ENCODE data around the gene NLN. TPM values are rescaled to one million over a fixed set of nuclear protein-coding genes. Genes with fewer than 3 reads are reported as not detected.

NLN gene
- total RNA-seq, 4 donors from 2014 or later, result 1.6 to 16.5 (median 9.0) TPM

- in situ Hi-C loops (cut with MboI; ENCODE audit: low pct_ligation_motif_present in 1 of 4, low pct_unique_long_range_greater_than_20kb in 1 of 4, low sequenced_read_pairs in 3 of 4), result no loop called here
- DNase-seq, result no peak
- intact Hi-C loops (cut with DNase I; ENCODE audit: low total_unique reads), result no loop called here
- no peaks in the 10 kb centered on the region for H3K27me3 ChIP-seq
- no peaks in the 10 kb centered on the region for H3K9me3 ChIP-seq
- H3K4me3 ChIP-seq, result no peak overlapping the region
- H3K36me3 ChIP-seq, result no peaks in the 10 kb centered on the region
- 80 to 88% methylated on average over 4 of the region's 4 CpGs for WGBS, 2 donors (ENCODE audit: low coverage in 1 of 2)
- H3K27ac ChIP-seq, result peak overlapping the region in 1 of 4 donors; percentile 11
- TF ChIP-seq POLR2A (IDR thresholded peaks at IDR 0.05) (no peak), EP300 (IDR thresholded peaks at IDR 0.05; ENCODE audit: low read depth) (no peak), CTCF (IDR thresholded peaks at IDR 0.05) (no peak), POLR2AphosphoS5 (IDR thresholded peaks at IDR 0.05) (no peak)
- peaks cover 4 to 53% (median 21%) of the 10 kb centered on the region in 4 donors for H3K4me1 ChIP-seq
Measured at GRCh38 chr5:65821966-65822365, 100.0 kb downstream of the NLN start.

- H3K4me1 ChIP-seq, result peaks cover 4 to 48% (median 18%) of the 10 kb centered on the region in 4 donors
- TF ChIP-seq CTCF (IDR thresholded peaks at IDR 0.05) (no peak), POLR2A (IDR thresholded peaks at IDR 0.05) (no peak), POLR2AphosphoS5 (IDR thresholded peaks at IDR 0.05) (no peak), EP300 (IDR thresholded peaks at IDR 0.05; ENCODE audit: low read depth) (no peak)
- no peak for DNase-seq
- 90 to 95% methylated on average over 5 to 6 of the region's 6 CpGs for WGBS, 2 donors (ENCODE audit: low coverage in 1 of 2)
- no peaks in the 10 kb centered on the region for H3K36me3 ChIP-seq
- intact Hi-C loops (cut with DNase I; ENCODE audit: low total_unique reads) (no loop called here), in situ Hi-C loops (cut with MboI; ENCODE audit: low pct_ligation_motif_present in 1 of 4, low pct_unique_long_range_greater_than_20kb in 1 of 4, low sequenced_read_pairs in 3 of 4) (no loop called here)
- no peak overlapping the region for H3K4me3 ChIP-seq
- no peaks in the 10 kb centered on the region for H3K9me3 ChIP-seq
- H3K27me3 ChIP-seq, result no peaks in the 10 kb centered on the region
- peak overlapping the region in 2 of 4 donors; percentile 10 to 11 for H3K27ac ChIP-seq
Measured at GRCh38 chr5:65822710-65823109, 100.7 kb downstream of the NLN start.

GRCh38 chr5:65823204-65823603 is 101.2 kb downstream of the NLN start:
- Histone ChIP-seq H3K4me3 (no peak overlapping the region), H3K36me3 (no peaks in the 10 kb centered on the region), H3K27ac (peak overlapping the region in 3 of 4 donors; percentile 32 to 58 (median 41)), H3K9me3 (no peaks in the 10 kb centered on the region), H3K4me1 (peaks cover 4 to 43% (median 15%) of the 10 kb centered on the region in 4 donors), H3K27me3 (no peaks in the 10 kb centered on the region)
- 93 to 100% methylated on average over 2 of the region's 2 CpGs for WGBS, 2 donors (ENCODE audit: low coverage in 1 of 2)
- in situ Hi-C loops (cut with MboI; ENCODE audit: low pct_ligation_motif_present in 1 of 4, low pct_unique_long_range_greater_than_20kb in 1 of 4, low sequenced_read_pairs in 3 of 4) (no loop called here), intact Hi-C loops (cut with DNase I; ENCODE audit: low total_unique reads) (no loop called here)
- no peak for TF ChIP-seq POLR2A (IDR thresholded peaks at IDR 0.05)
- no peak for TF ChIP-seq POLR2AphosphoS5 (IDR thresholded peaks at IDR 0.05)
- no peak for TF ChIP-seq CTCF (IDR thresholded peaks at IDR 0.05)
- TF ChIP-seq EP300 (IDR thresholded peaks at IDR 0.05; ENCODE audit: low read depth), result no peak
- no peak for DNase-seq

- in situ Hi-C loops (cut with MboI; ENCODE audit: low pct_ligation_motif_present in 1 of 4, low pct_unique_long_range_greater_than_20kb in 1 of 4, low sequenced_read_pairs in 3 of 4) (no loop called here), intact Hi-C loops (cut with DNase I; ENCODE audit: low total_unique reads) (no loop called here)
- H3K4me1 ChIP-seq, result peaks cover under 1 to 42% (median 12%) of the 10 kb centered on the region in 4 donors
- peak overlapping the region; percentile 27 to 58 (median 36) for H3K27ac ChIP-seq
- no peaks in the 10 kb centered on the region for H3K9me3 ChIP-seq
- H3K4me3 ChIP-seq, result no peak overlapping the region
- no peak for DNase-seq
- WGBS, 2 donors (ENCODE audit: low coverage in 1 of 2), result 45 to 51% methylated on average over 4 of the region's 4 CpGs
- TF ChIP-seq POLR2A (IDR thresholded peaks at IDR 0.05), result no peak
- TF ChIP-seq POLR2AphosphoS5 (IDR thresholded peaks at IDR 0.05), result peak in 1 of 3 donors; percentile 22
- no peak for TF ChIP-seq EP300 (IDR thresholded peaks at IDR 0.05; ENCODE audit: low read depth)
- no peak for TF ChIP-seq CTCF (IDR thresholded peaks at IDR 0.05)
- no peaks in the 10 kb centered on the region for H3K36me3 ChIP-seq
- no peaks in the 10 kb centered on the region for H3K27me3 ChIP-seq
Measured at GRCh38 chr5:65823845-65824445, 101.9 kb downstream of the NLN start.
